NCI-H510A (cell line): ENCODE measurements around the gene CD2AP.
"Not testable (repeated sequence)": the region's sequence is repeated elsewhere in the genome, so short reads cannot be mapped to it uniquely, and the experiment has no call there.

Source experiments
- DNase-seq: peaks from one replicate; lab custom pipeline; 2025; lab: John Stamatoyannopoulos, UW

Gene CD2AP

GRCh38 chr6:47457370-47457769, 20.2 kb upstream of the CD2AP start:
- no peak for DNase-seq

DNA sequence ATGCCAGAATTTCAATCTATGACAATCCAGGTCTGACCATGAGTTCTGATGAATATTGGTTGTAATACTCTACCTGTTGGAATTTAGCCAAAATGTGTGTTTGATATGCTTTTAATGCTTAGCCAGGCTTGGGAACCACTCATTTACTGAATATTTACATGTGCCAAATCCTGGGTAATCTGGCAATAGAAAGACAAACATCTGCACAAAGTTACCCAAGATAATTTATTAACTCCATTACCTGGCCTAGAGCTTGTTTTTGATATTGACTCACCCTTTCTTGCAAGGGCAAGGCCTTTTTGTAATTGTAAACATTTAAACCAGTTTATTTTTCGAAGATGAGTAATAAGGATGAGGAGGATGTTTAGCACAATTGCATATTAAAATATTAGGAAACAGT, 13.5 kb upstream of the CD2AP start:
- DNase-seq, result no peak

GRCh38 chr6:47465117-47465516, 12.5 kb upstream of the CD2AP start:
- no peak for DNase-seq

- DNase-seq, result no peak
Observed at GRCh38 chr6:47471911-47472310, 5.7 kb upstream of the CD2AP start.

DNA sequence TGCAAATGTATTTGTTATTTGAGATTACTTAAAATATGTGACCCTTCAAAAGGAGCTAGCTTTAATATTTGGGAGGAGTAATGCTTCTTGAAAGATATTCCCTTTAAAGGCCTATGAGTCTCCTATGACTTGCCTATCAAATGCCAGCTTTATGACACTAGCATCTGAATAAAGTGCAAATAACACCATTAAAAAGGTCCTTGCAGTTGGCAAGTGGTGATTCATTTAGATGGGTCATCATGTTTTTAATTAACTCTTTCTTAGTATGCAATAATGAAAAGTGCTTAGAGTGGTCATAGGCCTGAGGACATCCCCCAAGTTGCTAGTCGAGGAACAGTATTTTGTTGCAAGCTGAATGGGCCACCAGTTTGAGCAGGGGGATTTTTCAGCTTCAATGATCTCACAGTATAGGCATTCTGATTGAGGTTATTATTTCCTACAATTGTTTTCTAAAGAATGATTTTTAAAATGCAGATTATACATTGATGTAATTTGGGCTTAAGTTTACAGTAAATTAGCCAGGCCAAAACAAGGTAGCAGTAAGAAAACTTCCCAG, 3.7 kb upstream of the CD2AP start:
- DNase-seq, result no peak

DNA sequence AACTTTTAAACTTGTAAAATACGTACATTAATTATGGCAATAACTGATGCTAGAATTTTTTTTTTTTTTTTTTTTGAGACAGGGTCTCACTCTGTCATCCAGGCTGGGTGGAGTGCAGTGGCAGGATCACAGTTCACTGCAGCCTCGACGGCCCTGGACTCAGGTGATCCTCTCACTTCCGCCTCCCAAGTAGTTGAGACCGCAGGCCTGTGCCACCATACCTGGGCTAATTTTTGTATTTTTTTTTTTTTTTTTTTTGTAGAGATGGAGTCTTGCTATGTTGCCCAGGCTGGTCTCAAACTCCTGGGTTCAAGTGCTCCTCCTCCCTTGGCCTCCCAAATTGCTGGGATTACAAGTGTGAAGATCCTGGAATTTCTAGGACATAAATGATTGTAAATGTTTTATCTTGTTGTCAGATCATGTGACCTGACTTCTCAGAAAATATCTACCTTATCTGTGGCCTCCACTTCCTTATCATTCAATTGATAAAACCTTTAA, 2.2 kb upstream of the CD2AP start:
- no peak for DNase-seq

GRCh38 chr6:47476781-47477496, 650 bp upstream of the CD2AP start:
- no peak for DNase-seq

DNA sequence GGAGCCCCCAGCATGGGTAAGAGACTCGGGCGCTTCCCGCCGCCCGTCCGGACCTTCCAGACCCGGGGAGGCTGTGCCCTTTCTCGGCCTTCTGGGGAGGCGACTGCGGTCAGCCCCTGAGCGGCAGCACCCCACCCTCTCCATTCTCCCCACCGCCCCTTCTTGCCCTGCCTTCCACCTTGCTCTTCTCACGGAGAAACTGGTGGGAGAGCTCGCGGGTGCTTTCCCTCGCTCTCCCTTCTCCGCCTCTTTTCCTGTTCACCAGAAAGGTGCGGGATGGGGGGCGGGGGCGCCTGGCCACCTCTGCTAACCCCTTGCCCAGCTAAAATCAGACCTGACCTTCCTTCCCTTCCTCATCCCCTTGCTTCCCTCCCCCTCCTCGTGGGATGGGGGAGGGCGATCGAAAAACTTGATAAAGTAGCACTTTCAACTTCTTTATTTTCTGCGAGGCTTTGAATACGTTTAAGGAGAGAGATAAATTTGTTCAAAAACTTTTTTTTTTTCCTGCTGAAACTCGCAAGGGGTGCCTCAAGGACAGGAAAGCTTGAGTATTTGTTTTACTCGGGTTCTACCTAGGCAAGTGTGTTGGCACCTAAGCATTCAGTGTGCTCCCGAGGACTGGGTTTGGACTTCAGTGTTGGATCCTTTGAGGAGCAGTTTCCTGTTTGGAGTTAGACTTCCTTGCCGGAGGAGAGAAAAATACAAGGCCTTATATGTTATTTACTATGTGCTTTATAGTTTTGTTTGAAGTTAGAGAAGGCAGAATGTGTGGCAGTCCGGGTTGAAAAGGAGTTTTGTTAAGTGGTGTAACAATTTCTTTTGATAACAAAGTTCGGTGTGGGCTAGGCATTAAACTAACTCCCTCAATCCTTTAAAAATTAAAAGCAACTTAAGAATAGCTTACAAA, 897 bp downstream of the CD2AP start:
- DNase-seq, result no peak

GRCh38 chr6:47479140-47479508, 1.5 kb downstream of the CD2AP start:
- DNase-seq, result no peak

- no peak for DNase-seq
Observed at GRCh38 chr6:47479874-47480273, 2.3 kb downstream of the CD2AP start.

DNA sequence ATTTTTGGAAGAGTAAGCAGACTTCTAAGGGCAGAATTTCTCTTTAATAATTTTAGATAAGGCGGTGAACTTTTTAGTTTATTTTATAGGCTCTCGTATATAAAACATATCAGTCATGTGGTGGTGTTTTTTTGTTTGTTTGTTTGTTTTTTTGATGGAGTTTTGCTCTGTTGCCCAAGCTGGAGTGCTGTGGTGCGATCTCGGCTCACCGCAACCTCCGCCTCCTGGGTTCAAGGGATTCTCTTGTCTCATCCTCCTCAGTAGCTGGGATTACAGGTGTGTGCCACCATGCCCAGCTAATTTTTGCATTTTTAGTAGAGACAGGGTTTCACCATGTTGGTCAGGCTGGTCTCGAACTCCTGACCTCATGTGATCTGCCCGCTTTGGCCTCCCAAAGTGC, 3.6 kb downstream of the CD2AP start:
- not testable (repeated sequence) for DNase-seq

DNA sequence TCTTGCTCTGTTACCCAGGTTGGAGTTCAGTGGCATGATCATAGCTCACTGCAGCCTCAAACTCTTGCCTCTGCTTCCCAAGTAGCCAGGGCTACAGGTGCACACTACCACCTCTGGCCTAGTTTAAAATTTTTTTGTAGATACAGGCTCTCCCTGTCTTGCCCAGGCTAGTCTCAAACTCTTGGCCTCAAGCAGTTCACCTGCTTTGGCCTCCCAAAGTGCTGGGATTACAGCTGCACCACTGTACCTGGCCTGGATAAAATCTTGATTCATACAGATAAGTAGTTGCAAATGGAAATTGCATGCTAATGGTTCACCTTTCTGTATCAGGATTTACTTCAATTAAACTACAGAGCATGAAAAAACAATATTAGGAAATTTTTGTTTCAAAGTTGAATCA, 4.2 kb downstream of the CD2AP start:
- DNase-seq, result no peak

- no peak for DNase-seq
Observed at GRCh38 chr6:47483516-47483852, 5.9 kb downstream of the CD2AP start.

GRCh38 chr6:47483853-47484546, 6.4 kb downstream of the CD2AP start:
- no peak for DNase-seq

DNA sequence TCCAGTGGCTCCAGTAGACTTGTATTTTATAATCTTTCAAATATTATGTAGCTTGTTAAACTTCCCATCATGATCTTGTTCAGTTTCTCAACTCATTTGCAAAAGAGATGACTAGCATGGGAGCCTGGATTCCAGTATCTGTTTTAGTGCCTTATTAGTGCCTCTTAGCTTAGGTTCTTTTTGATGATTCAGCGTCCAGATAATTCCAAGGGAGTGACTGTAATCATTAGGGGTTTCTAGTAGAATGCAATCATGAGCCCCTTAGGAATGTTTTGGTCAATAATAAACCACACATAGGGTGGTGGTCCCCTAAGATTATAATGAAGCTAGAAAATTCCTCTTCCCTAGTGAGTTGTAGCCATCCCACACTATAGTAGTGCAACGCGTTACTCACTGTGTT, 7.0 kb downstream of the CD2AP start:
- no peak for DNase-seq

DNA sequence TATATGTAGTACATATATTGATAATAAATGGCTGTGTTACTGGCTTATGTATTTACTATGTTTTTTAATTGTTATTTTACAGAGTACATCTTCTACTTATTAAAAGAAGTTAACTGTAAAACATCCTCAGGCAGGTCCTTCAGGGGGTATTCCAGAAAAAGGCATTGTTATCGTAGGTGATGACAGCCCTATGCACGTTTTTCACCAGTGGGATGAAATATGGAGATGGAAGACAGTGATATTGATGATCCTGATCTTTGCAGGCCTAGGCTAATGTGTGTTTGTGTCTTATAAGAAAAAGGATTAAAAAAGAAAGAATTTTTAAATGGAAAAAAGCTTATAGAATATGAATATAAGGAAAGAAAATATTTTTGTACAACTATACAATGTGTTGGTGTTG, 7.5 kb downstream of the CD2AP start:
- no peak for DNase-seq

DNA sequence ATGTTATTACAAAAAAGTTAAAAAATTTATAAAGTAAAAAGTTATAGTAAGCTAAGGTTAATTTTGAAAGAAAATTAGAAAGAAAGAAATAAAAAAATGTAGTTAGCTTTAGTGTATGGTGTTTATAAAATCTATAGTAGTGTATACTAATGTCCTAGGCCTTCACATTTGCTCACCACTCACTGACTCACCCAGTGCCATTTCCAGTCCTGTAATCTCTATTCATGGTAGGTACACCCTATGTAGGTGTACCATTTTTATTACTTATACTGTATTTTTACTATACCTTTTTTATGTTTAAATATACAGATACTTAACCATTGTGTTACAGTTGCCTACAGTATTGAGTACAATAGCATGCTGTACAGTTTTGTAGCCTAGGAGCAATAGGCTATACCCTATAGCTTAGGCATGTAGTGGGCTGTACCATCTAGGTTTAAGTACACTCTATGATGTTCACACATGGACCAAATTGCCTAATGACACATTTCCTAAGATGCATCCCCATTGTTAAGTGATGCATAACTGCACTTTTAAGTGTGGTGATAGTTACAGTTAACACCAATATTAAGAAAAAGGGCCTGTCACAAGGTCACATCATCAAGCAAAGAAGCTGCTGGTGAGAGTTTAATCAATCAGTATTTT, 8.0 kb downstream of the CD2AP start:
- DNase-seq, result no peak

- no peak for DNase-seq
Observed at GRCh38 chr6:47489995-47490394, 12.4 kb downstream of the CD2AP start.

DNA sequence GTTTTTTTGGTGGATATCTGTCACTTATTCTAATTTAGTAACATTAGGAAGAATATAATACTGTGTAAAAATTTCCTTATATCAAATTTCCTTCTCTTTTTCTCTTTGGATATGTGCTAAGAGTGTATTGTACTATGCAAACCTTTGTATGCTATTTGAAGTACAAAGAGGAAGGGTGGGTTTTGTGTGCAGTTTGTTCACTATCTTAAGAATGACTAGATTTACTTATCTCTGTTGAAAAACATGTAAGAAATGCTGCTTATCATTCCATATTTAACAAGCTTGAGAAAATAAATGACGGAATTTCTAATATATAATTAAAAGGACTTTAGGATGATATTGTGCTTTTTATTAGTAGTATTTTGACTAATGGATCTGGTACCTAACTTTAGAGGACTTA, 13.1 kb downstream of the CD2AP start:
- DNase-seq, result no peak

DNA sequence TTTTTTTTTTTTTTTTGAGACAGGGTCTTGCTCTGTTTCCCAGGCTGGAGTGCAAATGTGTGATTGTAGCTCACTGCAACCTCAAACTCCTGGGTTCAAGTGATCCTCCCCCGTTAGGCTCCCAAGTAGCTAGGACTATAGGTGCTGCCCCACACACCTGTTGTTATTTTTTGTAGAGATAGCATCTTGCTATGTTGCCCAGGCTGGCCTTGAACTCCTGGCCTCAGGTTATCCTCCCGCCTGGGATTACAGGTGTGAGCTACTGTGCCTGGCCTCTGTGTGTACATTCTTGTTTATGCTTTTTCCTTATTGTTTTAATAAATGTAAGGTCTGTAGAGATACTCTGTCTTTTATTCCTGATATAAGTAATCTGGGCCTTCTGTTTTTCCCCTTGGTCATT, 14.8 kb downstream of the CD2AP start:
- DNase-seq, result no peak

GRCh38 chr6:47495207-47495606, 17.6 kb downstream of the CD2AP start:
- no peak for DNase-seq

- no peak for DNase-seq
Observed at GRCh38 chr6:47495954-47496545, 18.5 kb downstream of the CD2AP start.
